GM06990 (cell line): ENCODE results near the gene SLC3A2.

Experiments
- DNase-seq: peaks from one replicate; pipeline ENCODE4 v3.0.0-alpha.2; 2011; ENCODE audit not compliant: insufficient read length; ENCODE audit errors: extremely low read depth
- H3K27me3 ChIP-seq: replicated peaks from 2 replicates; pipeline ENCODE4 v1.6.0; 2011; ENCODE audit warnings: low read length; ENCODE audit not compliant: control insufficient read depth, insufficient read depth
- H3K36me3 ChIP-seq: 2 replicates; pipeline ENCODE4 v1.5.1; 2011; ENCODE audit warnings: low read length; ENCODE audit not compliant: control insufficient read depth, insufficient read depth
- H3K4me3 ChIP-seq: replicated peaks from 2 replicates; pipeline ENCODE4 v1.5.1; 2011; ENCODE audit warnings: low read depth, mild to moderate bottlenecking, control low read depth, low read length
- CTCF ChIP-seq: IDR thresholded peaks from 2 replicates; pipeline ENCODE4 v1.5.1; 2011; ENCODE audit warnings: low read length, control low read depth, mild to moderate bottlenecking, inconsistent platforms; ENCODE audit not compliant: insufficient read depth, poor library complexity, severe bottlenecking

Gene SLC3A2

GRCh38 chr11:62879235-62879978 is 1.3 kb upstream of the SLC3A2 start:
- H3K4me3 ChIP-seq = no peak overlapping the region
- DNase-seq = no peak
- no peaks in the 10 kb centered on the region for H3K27me3 ChIP-seq
- H3K36me3 ChIP-seq = peaks cover 12% of the 10 kb centered on the region
- no peak for TF ChIP-seq CTCF

- no peaks in the 10 kb centered on the region for H3K27me3 ChIP-seq
- TF ChIP-seq CTCF = no peak
- DNase-seq = no peak
- peak overlapping the region; percentile 70 for H3K4me3 ChIP-seq
- peaks cover 18% of the 10 kb centered on the region for H3K36me3 ChIP-seq
Observed at GRCh38 chr11:62880231-62880802, 379 bp upstream of the SLC3A2 start.

GRCh38 chr11:62881579-62882430 is 1.1 kb downstream of the SLC3A2 start:
- peaks cover 29% of the 10 kb centered on the region for H3K36me3 ChIP-seq
- no peak for DNase-seq
- TF ChIP-seq CTCF = no peak
- H3K4me3 ChIP-seq = peak overlapping the region; percentile 70
- H3K27me3 ChIP-seq = no peaks in the 10 kb centered on the region

GRCh38 chr11:62882431-62882749 is 1.7 kb downstream of the SLC3A2 start:
- DNase-seq = no peak
- TF ChIP-seq CTCF = no peak
- Histone ChIP-seq H3K4me3 (peak overlapping the region; percentile 70), H3K27me3 (no peaks in the 10 kb centered on the region), H3K36me3 (peaks cover 32% of the 10 kb centered on the region)

GRCh38 chr11:62882788-62883501 is 2.2 kb downstream of the SLC3A2 start:
- H3K36me3 ChIP-seq = peaks cover 34% of the 10 kb centered on the region
- TF ChIP-seq CTCF = no peak
- no peak for DNase-seq
- H3K27me3 ChIP-seq = no peaks in the 10 kb centered on the region
- peak overlapping the region; percentile 70 for H3K4me3 ChIP-seq
